A549 (cell line): ENCODE measurements around the gene FRMD8. TPM values are rescaled to one million over a fixed set of nuclear protein-coding genes. Genes with fewer than 3 reads are reported as not detected.

Experiments
- ATAC-seq, 2 experiments: fragments of 200-7000 bp in 1 of 2; fragments of >200 bp in 1 of 2; cut with Nextera tagmentation in 1 of 2; cut with Tn5 transposase in 1 of 2; 3 replicates each; pipeline versions ENCODE4 v1.8.0 to v1.9.1; 2018 to 2020; ENCODE audit warnings: mild to moderate bottlenecking in 1 of 2, moderate library complexity in 1 of 2
- CTCF ChIA-PET: fragments of 300-600 bp; sonication (Branson Sonifier 250); formaldehyde crosslinking; extraction: SDS; loops from one replicate; lab custom pipeline; 2021; ENCODE audit warnings: antibody characterized with exemption, inconsistent platforms; lab: Yijun Ruan, JAX
- POLR2A ChIA-PET: fragments of 350-600 bp; formaldehyde crosslinking; extraction: SDS; loops from one replicate; lab custom pipeline; 2021; ENCODE audit warnings: antibody characterized with exemption, inconsistent platforms; lab: Yijun Ruan, JAX
- DNase-seq, 2 experiments: peaks; one replicate each; pipeline versions ENCODE4 v3.0.0 to v3.0.0-alpha.2; 2011 to 2016; ENCODE audit warnings: low read depth in 1 of 2, low spot score in 1 of 2
- FAIRE-seq: peaks from 2 replicates; lab custom pipeline; 2011; peaks lifted over from hg19 to GRCh38; lab: Jason Lieb, UNC
- H3K27ac ChIP-seq, 2 experiments: fragments of >200 bp; sonication (Bioruptor Twin); formaldehyde crosslinking; 3 replicates each; pipeline ENCODE4 v1.5.1; 2016 to 2017
- H3K4me1 ChIP-seq: fragments of >200 bp; sonication (Bioruptor Twin); formaldehyde crosslinking; 3 replicates; pipeline ENCODE4 v1.6.1; 2016
- H3K4me2 ChIP-seq: fragments of >200 bp; sonication (Bioruptor Twin); formaldehyde crosslinking; 3 replicates; pipeline ENCODE4 v1.6.1; 2016
- H3K4me3 ChIP-seq: fragments of >200 bp; sonication (Bioruptor Twin); formaldehyde crosslinking; 3 replicates; pipeline ENCODE4 v1.5.1; 2016
- H3K9me3 ChIP-seq: fragments of >200 bp; sonication (Bioruptor Twin); formaldehyde crosslinking; 3 replicates; pipeline ENCODE4 v1.6.1; 2016
- BHLHE40 ChIP-seq: IDR thresholded peaks from 2 replicates; pipeline ENCODE4 v1.6.1; 2012; ENCODE audit warnings: low read depth, low read length, inconsistent platforms
- CBX8 ChIP-seq: fragments of 200-600 bp; sonication (generic); IDR thresholded peaks from 2 replicates; pipeline ENCODE4 v1.6.1; 2016
- CEBPB ChIP-seq, 2 experiments: fragments of >200 bp in 1 of 2; sonication (Bioruptor Twin) in 1 of 2; formaldehyde crosslinking in 1 of 2; IDR thresholded peaks; 2 replicates each; pipeline ENCODE4 v1.6.1; 2012 to 2016
- CHD2 ChIP-seq: fragments of 150-350 bp; IDR thresholded peaks from 2 replicates; pipeline ENCODE4 v1.6.1; 2014; ENCODE audit warnings: low read length; ENCODE audit not compliant: partially characterized antibody
- EP300 ChIP-seq, 2 experiments: fragments of >200 bp; sonication (Bioruptor Twin); formaldehyde crosslinking; IDR thresholded peaks; 2 replicates in 1 of 2; 3 replicates in 1 of 2; pipeline ENCODE4 v1.6.1; 2016 to 2017
- FOXS1 ChIP-seq: fragments of 250-450 bp; sonication (Bioruptor Pico); IDR thresholded peaks from 2 replicates; pipeline ENCODE4 v1.5.0; 2020; ENCODE audit warnings: mild to moderate bottlenecking, moderate library complexity
- HOXA7 ChIP-seq: fragments of 250-450 bp; sonication (Bioruptor Pico); IDR thresholded peaks from 2 replicates; pipeline ENCODE4 v1.5.0; 2020; ENCODE audit warnings: mild to moderate bottlenecking, moderate library complexity
- JUN ChIP-seq, 2 experiments: fragments of >200 bp; sonication (Bioruptor Twin); formaldehyde crosslinking; IDR thresholded peaks; 2 replicates in 1 of 2; 3 replicates in 1 of 2; pipeline ENCODE4 v1.6.1; 2016 to 2017
- JUNB ChIP-seq: fragments of >200 bp; sonication (Bioruptor Twin); formaldehyde crosslinking; IDR thresholded peaks from 2 replicates; pipeline ENCODE4 v1.6.1; 2016
- MAFK ChIP-seq: fragments of 450-650 bp; IDR thresholded peaks from 2 replicates; pipeline ENCODE4 v1.6.1; 2014; ENCODE audit not compliant: partially characterized antibody
- NR3C1 ChIP-seq: fragments of >200 bp; sonication (Bioruptor Twin); formaldehyde crosslinking; IDR thresholded peaks from 3 replicates; pipeline ENCODE4 v1.6.1; 2017
- POLR2AphosphoS2 ChIP-seq: conservative IDR thresholded peaks from 2 replicates; pipeline ENCODE4 v1.6.1; 2012; ENCODE audit warnings: low read length, improper control_type of control experiment, inconsistent platforms
- RAD21 ChIP-seq, 2 experiments: fragments of >200 bp in 1 of 2; sonication (Bioruptor Twin) in 1 of 2; formaldehyde crosslinking in 1 of 2; IDR thresholded peaks in 1 of 2; conservative IDR thresholded peaks in 1 of 2; 2 replicates in 1 of 2; 3 replicates in 1 of 2; pipeline ENCODE4 v1.6.1; 2012 to 2018; ENCODE audit warnings: inconsistent platforms in 1 of 2
- RARB ChIP-seq: fragments of 250-450 bp; sonication (Bioruptor Pico); IDR thresholded peaks from 2 replicates; pipeline ENCODE4 v1.8.0; 2021; ENCODE audit warnings: mild to moderate bottlenecking, moderate library complexity
- RFX5 ChIP-seq: fragments of 450-650 bp; IDR thresholded peaks from 2 replicates; pipeline ENCODE4 v1.7.1; 2014; ENCODE audit warnings: antibody characterized with exemption, mild to moderate bottlenecking, moderate library complexity
- SMC3 ChIP-seq: fragments of >200 bp; sonication (Bioruptor Twin); formaldehyde crosslinking; IDR thresholded peaks from 3 replicates; pipeline ENCODE4 v1.6.1; 2018; ENCODE audit warnings: inconsistent platforms
- TFCP2L1 ChIP-seq: fragments of 250-450 bp; sonication (Bioruptor Pico); IDR thresholded peaks from 2 replicates; pipeline ENCODE4 v1.5.0; 2021; ENCODE audit warnings: mild to moderate bottlenecking
- WGBS: methylation state at CpG from one replicate; pipeline ENCODE4 v1.1.6; 2017; ENCODE audit errors: missing lambda C conversion rate; 5-methylcytosine and 5-hydroxymethylcytosine counted together
- polyA plus RNA-seq, 4 experiments: library from polyadenylated mRNA; depleted of rRNA in 3 of 4; stranded (reverse); fragments of >200 nt; fragmentation: RNase III in 1 of 4; extraction: RNeasy Plus Mini Kit Qiagen cat#74134 plus additional on column Dnase treatment in 1 of 4; gene quantifications; 2 replicates in 3 of 4; 3 replicates in 1 of 4; pipeline ENCODE4 v1.2.3, GENCODE V29; 2011 to 2017
- TF ChIP-seq, protein P1 (sequence below): fragments of >200 bp; sonication (Bioruptor Twin); formaldehyde crosslinking; IDR thresholded peaks from 2 replicates; pipeline ENCODE4 v1.6.1; 2016
- TF ChIP-seq, protein P2 (sequence below): fragments of >200 bp; sonication (Bioruptor Twin); formaldehyde crosslinking; IDR thresholded peaks from 3 replicates; pipeline ENCODE4 v1.5.1; 2016
- TF ChIP-seq, protein P3 (sequence below): IDR thresholded peaks from 2 replicates; pipeline ENCODE4 v1.6.1; 2012; ENCODE audit warnings: low read depth, borderline replicate concordance
- TF ChIP-seq, protein P4 (sequence below): fragments of 200-600 bp; sonication (generic); IDR thresholded peaks from 2 replicates; pipeline ENCODE4 v1.6.1; 2016; ENCODE audit warnings: antibody characterized with exemption, mild to moderate bottlenecking, moderate library complexity
- TF ChIP-seq, protein P5 (sequence below): fragments of 150-350 bp; IDR thresholded peaks from 2 replicates; pipeline ENCODE4 v1.6.1; 2014; ENCODE audit warnings: low read depth, mild to moderate bottlenecking, low read length

FRMD8 gene
- polyA plus RNA-seq, 2 of the 4 experiments (the other 2 are of a cell fraction): 12.9 to 20.0 TPM

GRCh38 chr11:65435411-65435931 is 49.0 kb downstream of the FRMD8 start (continued):
- TF ChIP-seq, protein P1, sequence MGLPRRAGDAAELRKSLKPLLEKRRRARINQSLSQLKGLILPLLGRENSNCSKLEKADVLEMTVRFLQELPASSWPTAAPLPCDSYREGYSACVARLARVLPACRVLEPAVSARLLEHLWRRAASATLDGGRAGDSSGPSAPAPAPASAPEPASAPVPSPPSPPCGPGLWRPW: no peak
- no peak for TF ChIP-seq CBX8
- no peak; a peak in 1 of 5 replicates for TF ChIP-seq JUN (IDR thresholded peaks at IDR 0.05)
- TF ChIP-seq TFCP2L1 (CRISPR knock-in tag): peak; percentile 74; the same call in 1 of the 2 replicates
- TF ChIP-seq, protein P2, sequence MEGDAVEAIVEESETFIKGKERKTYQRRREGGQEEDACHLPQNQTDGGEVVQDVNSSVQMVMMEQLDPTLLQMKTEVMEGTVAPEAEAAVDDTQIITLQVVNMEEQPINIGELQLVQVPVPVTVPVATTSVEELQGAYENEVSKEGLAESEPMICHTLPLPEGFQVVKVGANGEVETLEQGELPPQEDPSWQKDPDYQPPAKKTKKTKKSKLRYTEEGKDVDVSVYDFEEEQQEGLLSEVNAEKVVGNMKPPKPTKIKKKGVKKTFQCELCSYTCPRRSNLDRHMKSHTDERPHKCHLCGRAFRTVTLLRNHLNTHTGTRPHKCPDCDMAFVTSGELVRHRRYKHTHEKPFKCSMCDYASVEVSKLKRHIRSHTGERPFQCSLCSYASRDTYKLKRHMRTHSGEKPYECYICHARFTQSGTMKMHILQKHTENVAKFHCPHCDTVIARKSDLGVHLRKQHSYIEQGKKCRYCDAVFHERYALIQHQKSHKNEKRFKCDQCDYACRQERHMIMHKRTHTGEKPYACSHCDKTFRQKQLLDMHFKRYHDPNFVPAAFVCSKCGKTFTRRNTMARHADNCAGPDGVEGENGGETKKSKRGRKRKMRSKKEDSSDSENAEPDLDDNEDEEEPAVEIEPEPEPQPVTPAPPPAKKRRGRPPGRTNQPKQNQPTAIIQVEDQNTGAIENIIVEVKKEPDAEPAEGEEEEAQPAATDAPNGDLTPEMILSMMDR: no peak
- TF ChIP-seq RFX5: no peak
- TF ChIP-seq BHLHE40: 0 out of 2 replicates have a peak, but pooled peaks have one; percentile 24
- no peak for TF ChIP-seq CEBPB (IDR thresholded peaks at IDR 0.05)
- TF ChIP-seq FOXS1 (CRISPR knock-in tag): no peak
- TF ChIP-seq SMC3: no peak
- no peak for TF ChIP-seq NR3C1
- no peak for TF ChIP-seq CHD2

DNA sequence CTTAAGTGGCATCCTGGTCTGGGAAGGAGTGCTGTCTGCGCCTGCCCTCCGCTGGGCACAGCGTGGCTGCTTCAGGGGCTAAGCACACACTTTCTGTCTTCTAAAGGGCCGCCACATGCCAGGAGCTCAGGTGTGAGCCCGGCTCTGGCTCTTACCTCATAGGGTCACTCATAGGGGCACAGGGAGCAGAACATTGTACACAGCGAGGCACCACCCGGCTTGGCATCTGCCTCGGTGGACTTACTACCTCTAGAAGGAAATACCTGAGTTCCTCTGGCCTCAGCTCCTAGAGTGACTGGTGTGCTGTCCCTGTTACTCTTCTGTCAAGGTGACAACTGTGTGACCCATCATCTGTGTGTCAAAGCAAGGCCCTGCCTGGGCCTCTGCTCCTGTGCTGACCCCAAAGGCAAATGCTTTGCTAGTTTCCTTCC is 49.6 kb downstream of the FRMD8 start:
- peak; percentile 69; the same call in 1 of the 2 replicates for TF ChIP-seq HOXA7 (CRISPR knock-in tag)
- TF ChIP-seq, protein P3, sequence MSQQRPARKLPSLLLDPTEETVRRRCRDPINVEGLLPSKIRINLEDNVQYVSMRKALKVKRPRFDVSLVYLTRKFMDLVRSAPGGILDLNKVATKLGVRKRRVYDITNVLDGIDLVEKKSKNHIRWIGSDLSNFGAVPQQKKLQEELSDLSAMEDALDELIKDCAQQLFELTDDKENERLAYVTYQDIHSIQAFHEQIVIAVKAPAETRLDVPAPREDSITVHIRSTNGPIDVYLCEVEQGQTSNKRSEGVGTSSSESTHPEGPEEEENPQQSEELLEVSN: no peak
- Histone ChIP-seq H3K4me2 (peak overlapping the region; percentile 89), H3K4me1 (peaks cover 97% of the 10 kb centered on the region), H3K9me3 (no peaks in the 10 kb centered on the region), H3K27ac (peak overlapping the region; percentile 24 to 73; a peak in 5 of 6 replicates), H3K4me3 (no peak overlapping the region)
- CTCF ChIA-PET: interaction anchor here (0.5 to 3.4 kb wide), 8 partner anchors 19 to 72 kb away, joined by 3 to 13 read pairs (median 4); partner anchors contain the start of gene MALAT1
- ATAC-seq (peak; percentile 14 to 15), DNase-seq (peak in 1 of 2 experiments; percentile 44), FAIRE-seq (no peak)
- WGBS: 72% methylated on average over 8 of the region's 8 CpGs
- POLR2A ChIA-PET: interaction anchor here (2.6 to 3.3 kb wide), 4 partner anchors 10 to 71 kb away, joined by 12 to 19 read pairs (median 16); partner anchors contain the start of gene NEAT1

DNA sequence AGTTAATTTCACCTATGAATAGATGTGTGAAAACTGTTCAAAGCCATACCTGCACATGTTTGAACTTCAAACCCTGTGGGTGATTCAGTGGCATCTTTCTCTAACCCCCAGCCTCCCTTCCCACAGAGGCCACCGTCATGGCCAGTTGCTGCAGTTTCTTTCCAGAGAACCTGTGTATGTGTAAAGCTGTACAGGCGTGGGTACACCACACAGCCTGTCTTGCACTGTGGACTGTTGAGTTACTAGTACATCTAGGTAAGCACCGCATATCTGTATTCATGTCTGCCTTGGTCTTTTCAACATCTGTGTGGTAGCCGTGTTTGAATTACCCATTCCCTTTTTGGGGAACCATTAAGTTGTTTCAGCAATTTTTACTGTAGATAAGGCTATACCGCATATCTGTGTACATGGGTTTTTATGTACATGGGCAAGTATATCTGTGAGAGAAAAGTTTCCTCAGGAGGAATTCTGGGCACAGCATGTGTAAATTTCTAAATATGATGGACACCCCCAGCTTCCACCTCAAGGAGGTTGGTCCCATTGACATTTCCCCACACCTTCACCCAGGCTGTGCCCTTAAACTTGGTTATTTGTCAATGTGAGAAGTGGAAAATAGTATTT is 50.1 kb downstream of the FRMD8 start:
- H3K27ac ChIP-seq: peak overlapping the region; percentile 24 to 73; a peak in 5 of 6 replicates
- no peak for FAIRE-seq
- H3K9me3 ChIP-seq: no peaks in the 10 kb centered on the region
- TF ChIP-seq RARB (CRISPR knock-in tag) (0 out of 2 replicates have a peak, but pooled peaks have one; percentile 20), RAD21 (conservative IDR thresholded peaks at IDR 0.05 in 1 of 2, IDR thresholded peaks at IDR 0.05 in 1 of 2) (no peak), CHD2 (no peak), MAFK (peak; percentile 19), HOXA7 (CRISPR knock-in tag) (0 out of 2 replicates have a peak, but pooled peaks have one; percentile 34), POLR2AphosphoS2 (peak; percentile 88; the same call in 1 of the 2 replicates), JUNB (no peak), TFCP2L1 (CRISPR knock-in tag) (0 out of 2 replicates have a peak, but pooled peaks have one; percentile 8), EP300 (IDR thresholded peaks at IDR 0.05) (no peak)
- TF ChIP-seq, protein P4, sequence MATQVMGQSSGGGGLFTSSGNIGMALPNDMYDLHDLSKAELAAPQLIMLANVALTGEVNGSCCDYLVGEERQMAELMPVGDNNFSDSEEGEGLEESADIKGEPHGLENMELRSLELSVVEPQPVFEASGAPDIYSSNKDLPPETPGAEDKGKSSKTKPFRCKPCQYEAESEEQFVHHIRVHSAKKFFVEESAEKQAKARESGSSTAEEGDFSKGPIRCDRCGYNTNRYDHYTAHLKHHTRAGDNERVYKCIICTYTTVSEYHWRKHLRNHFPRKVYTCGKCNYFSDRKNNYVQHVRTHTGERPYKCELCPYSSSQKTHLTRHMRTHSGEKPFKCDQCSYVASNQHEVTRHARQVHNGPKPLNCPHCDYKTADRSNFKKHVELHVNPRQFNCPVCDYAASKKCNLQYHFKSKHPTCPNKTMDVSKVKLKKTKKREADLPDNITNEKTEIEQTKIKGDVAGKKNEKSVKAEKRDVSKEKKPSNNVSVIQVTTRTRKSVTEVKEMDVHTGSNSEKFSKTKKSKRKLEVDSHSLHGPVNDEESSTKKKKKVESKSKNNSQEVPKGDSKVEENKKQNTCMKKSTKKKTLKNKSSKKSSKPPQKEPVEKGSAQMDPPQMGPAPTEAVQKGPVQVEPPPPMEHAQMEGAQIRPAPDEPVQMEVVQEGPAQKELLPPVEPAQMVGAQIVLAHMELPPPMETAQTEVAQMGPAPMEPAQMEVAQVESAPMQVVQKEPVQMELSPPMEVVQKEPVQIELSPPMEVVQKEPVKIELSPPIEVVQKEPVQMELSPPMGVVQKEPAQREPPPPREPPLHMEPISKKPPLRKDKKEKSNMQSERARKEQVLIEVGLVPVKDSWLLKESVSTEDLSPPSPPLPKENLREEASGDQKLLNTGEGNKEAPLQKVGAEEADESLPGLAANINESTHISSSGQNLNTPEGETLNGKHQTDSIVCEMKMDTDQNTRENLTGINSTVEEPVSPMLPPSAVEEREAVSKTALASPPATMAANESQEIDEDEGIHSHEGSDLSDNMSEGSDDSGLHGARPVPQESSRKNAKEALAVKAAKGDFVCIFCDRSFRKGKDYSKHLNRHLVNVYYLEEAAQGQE: 0 out of 2 replicates have a peak, but pooled peaks have one; percentile 25
- TF ChIP-seq, protein P5, sequence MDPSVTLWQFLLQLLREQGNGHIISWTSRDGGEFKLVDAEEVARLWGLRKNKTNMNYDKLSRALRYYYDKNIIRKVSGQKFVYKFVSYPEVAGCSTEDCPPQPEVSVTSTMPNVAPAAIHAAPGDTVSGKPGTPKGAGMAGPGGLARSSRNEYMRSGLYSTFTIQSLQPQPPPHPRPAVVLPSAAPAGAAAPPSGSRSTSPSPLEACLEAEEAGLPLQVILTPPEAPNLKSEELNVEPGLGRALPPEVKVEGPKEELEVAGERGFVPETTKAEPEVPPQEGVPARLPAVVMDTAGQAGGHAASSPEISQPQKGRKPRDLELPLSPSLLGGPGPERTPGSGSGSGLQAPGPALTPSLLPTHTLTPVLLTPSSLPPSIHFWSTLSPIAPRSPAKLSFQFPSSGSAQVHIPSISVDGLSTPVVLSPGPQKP: no peak
- DNase-seq: no peak
- peaks cover 97% of the 10 kb centered on the region for H3K4me1 ChIP-seq
- peak; percentile 18 to 25 for ATAC-seq
- H3K4me2 ChIP-seq: peak overlapping the region; percentile 89
- ChIA-PET POLR2A (interaction anchor here (0.7 to 3.3 kb wide), 10 partner anchors 9 to 71 kb away, joined by 3 to 19 read pairs (median 6); partner anchors contain the start of gene NEAT1), CTCF (interaction anchor here (1.1 to 3.4 kb wide), 12 partner anchors 13 to 107 kb away, joined by 3 to 13 read pairs (median 6); partner anchors contain the start of gene MALAT1)
- no peak overlapping the region for H3K4me3 ChIP-seq
- 63% methylated on average over 5 of the region's 5 CpGs for WGBS
